Nephron progenitor cell (in vitro differentiated cells): Measurements from ENCODE around the gene U2AF1L4.

Source experiments
- DNase-seq: peaks from one replicate; pipeline ENCODE4 v3.0.0; 2021
- H3K27ac Mint-ChIP-seq: 2 replicates; pipeline ENCODE4 v1.8.0; 2021; ENCODE audit warnings: mild to moderate bottlenecking, moderate library complexity, mixed read lengths
- H3K27me3 Mint-ChIP-seq: 2 replicates; pipeline ENCODE4 v1.8.0; 2021; ENCODE audit warnings: mild to moderate bottlenecking, low read depth, mixed read lengths; ENCODE audit not compliant: poor library complexity
- H3K36me3 Mint-ChIP-seq: 2 replicates; pipeline ENCODE4 v1.8.0; 2021; ENCODE audit warnings: low read depth, mixed read lengths
- H3K4me1 Mint-ChIP-seq: 2 replicates; pipeline ENCODE4 v1.8.0; 2021; ENCODE audit warnings: mixed read lengths
- H3K4me3 Mint-ChIP-seq: 2 replicates; pipeline ENCODE4 v1.8.0; 2021; ENCODE audit warnings: mild to moderate bottlenecking, moderate library complexity, mixed read lengths
- H3K9me3 Mint-ChIP-seq: 2 replicates; pipeline ENCODE4 v1.8.0; 2021; ENCODE audit warnings: mild to moderate bottlenecking, moderate library complexity, mixed read lengths
- CTCF ChIP-seq: fragments of 200-600 bp; sonication (generic); IDR thresholded peaks from 2 replicates; pipeline ENCODE4 v1.5.0; 2021; ENCODE audit warnings: antibody characterized with exemption

U2AF1L4 gene

DNA sequence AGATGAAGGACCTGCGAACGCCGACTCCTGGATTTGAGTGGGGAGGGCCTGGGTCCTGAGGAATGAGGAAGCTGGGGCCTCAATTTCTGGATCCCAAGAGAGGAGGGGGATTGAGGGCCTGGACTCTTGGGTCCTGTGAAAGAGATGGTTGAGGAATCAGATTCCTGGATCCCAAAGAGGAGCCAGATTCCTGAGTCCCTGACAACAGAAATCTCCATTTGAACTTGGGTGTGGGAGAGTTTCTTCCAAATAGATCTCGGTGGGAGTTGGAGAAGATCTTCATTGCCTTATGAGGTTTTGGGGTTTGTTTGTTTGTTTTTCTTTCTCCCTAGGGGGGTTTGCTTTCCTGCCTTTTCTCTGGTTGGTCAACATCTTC, 857 bp upstream of the U2AF1L4 start:
- Mint-ChIP-seq H3K27me3 (peaks cover 2% of the 10 kb centered on the region), H3K4me1 (peaks cover 57% of the 10 kb centered on the region), H3K9me3 (no peaks in the 10 kb centered on the region), H3K36me3 (peaks cover 5% of the 10 kb centered on the region), H3K4me3 (peak overlapping the region; percentile 100), H3K27ac (peak overlapping the region; percentile 100)
- DNase-seq, result no peak
- no peak for TF ChIP-seq CTCF

- Mint-ChIP-seq H3K27me3 (peaks cover 2% of the 10 kb centered on the region), H3K27ac (peak overlapping the region; percentile 100), H3K4me3 (peak overlapping the region; percentile 100), H3K4me1 (peaks cover 62% of the 10 kb centered on the region), H3K36me3 (peaks cover 5% of the 10 kb centered on the region), H3K9me3 (no peaks in the 10 kb centered on the region)
- no peak for TF ChIP-seq CTCF
- peak; percentile 91 for DNase-seq
Observed at GRCh38 chr19:35744430-35745327, 539 bp downstream of the U2AF1L4 start.

DNA sequence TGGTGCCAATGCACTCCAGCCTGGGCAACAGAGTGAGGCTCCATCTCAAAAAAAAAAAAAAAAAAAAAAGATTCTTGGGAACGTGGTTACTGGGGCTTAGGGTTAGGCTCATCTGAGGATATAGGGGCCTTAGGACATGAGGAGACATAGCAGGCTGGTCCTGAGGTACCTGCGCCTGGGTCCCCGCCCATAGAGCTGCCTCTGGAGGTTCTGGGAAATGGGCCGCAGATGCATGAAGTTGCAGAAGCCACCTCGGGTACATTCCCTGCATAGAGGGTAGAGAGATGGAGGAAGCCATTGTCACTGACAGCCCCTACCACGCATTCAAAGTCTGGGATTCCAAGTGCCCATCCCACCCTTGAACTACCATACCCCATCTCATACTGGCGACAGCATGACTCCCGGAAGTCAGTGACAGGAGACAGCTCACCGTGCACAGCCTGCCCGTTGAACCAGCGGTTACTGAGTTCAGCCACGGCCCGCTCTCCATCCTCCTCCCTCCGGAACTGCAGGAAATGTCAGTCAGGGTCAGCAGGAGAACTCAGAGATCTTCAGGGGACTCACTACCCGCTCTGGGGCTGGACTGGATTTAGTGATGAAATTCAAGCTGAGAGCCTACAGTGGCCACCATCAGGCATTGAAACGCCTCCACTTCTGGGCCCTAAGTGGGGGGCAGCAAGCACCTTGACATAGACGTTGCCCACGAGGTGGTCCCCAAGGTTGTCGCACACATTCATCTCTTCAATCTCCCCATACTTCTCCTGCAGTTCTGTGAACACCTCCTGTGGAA, 1.4 kb downstream of the U2AF1L4 start:
- Mint-ChIP-seq H3K27me3 (peaks cover 2% of the 10 kb centered on the region), H3K36me3 (peaks cover 6% of the 10 kb centered on the region), H3K9me3 (no peaks in the 10 kb centered on the region), H3K4me1 (peaks cover 61% of the 10 kb centered on the region), H3K4me3 (peak overlapping the region; percentile 100), H3K27ac (no peak overlapping the region)
- no peak for TF ChIP-seq CTCF
- DNase-seq, result no peak

DNA sequence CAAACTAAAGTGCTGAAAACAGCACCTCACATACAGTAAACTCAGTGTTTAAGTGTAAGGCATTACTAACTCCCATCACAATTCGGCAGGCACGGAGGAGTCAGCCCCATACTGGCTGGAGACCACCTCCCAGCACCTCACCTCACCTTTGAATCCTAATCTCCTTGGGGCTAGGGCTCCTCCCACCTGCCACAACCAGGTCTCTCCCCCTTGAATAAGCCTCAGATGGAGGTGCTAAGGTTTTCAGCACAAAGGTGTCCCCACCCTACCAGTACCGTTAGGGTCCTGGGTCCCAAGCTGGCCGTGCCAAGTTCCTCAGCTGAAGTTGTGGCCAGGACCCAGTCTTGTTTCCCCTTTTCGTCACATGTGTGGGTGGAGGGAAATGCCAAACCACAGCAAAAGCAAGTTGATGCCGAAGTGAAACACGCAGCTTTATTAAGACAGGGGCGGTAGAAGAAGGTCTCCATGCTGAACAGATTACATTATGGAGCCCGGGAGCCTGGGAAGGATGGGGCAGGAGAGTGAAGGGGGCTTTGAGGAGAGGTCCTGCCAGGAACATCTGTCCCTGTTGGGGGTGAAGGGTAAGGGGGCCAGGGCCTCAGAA, 3.0 kb downstream of the U2AF1L4 start, which contains the start of gene IGFLR1:
Gene IGFLR1, minus strand, starts transcription at position 332 of the 604 bp plus-strand sequence. CDS start 1,272 bp downstream, outside the sequence.
- Mint-ChIP-seq H3K27me3 (peaks cover 2% of the 10 kb centered on the region), H3K27ac (no peak within 1 kb of the TSS), H3K4me3 (peak within 1 kb of the TSS; percentile 74), H3K9me3 (no peaks in the 10 kb centered on the region), H3K36me3 (peaks cover 14% of the 10 kb centered on the region), H3K4me1 (peaks cover 46% of the 10 kb centered on the region)
- no peak for DNase-seq
- no peak for TF ChIP-seq CTCF

GRCh38 chr19:35741203-35741515, 4.1 kb downstream of the U2AF1L4 start:
- peak overlapping the region; percentile 98 for H3K27ac Mint-ChIP-seq
- peaks cover 36% of the 10 kb centered on the region for H3K4me1 Mint-ChIP-seq
- no peaks in the 10 kb centered on the region for H3K9me3 Mint-ChIP-seq
- peak; percentile 11 for TF ChIP-seq CTCF
- H3K27me3 Mint-ChIP-seq, result peaks cover 2% of the 10 kb centered on the region
- DNase-seq, result no peak
- H3K4me3 Mint-ChIP-seq, result peak overlapping the region; percentile 85
- peaks cover 20% of the 10 kb centered on the region for H3K36me3 Mint-ChIP-seq
